Mucosa of stomach (tissue), 1 donor: Measurements from ENCODE around the gene SERTM2.
"Not testable (repeated sequence)": the region's sequence is repeated elsewhere in the genome, so short reads cannot be mapped to it uniquely, and the experiment has no call there.

Source experiments
- H3K27me3 ChIP-seq: one replicate; pipeline ENCODE4 v1.7.0; 2013; ENCODE audit warnings: mild to moderate bottlenecking, low read length; ENCODE audit not compliant: control insufficient read depth, insufficient read depth
- H3K36me3 ChIP-seq: one replicate; pipeline ENCODE4 v1.7.0; 2013; ENCODE audit warnings: low read length; ENCODE audit not compliant: control insufficient read depth, insufficient read depth
- H3K4me1 ChIP-seq: one replicate; pipeline ENCODE4 v1.7.0; 2013; ENCODE audit warnings: mild to moderate bottlenecking, low read length; ENCODE audit not compliant: control insufficient read depth, insufficient read depth
- H3K4me3 ChIP-seq: one replicate; pipeline ENCODE4 v1.7.0; 2013; ENCODE audit warnings: low read length
- H3K9ac ChIP-seq: one replicate; pipeline ENCODE4 v1.7.0; 2013; ENCODE audit warnings: mild to moderate bottlenecking, low read length, moderate library complexity
- H3K9me3 ChIP-seq: one replicate; pipeline ENCODE4 v1.7.0; 2013; ENCODE audit warnings: mild to moderate bottlenecking, low read length, moderate library complexity; ENCODE audit not compliant: control insufficient read depth
- donor health status: Pancreatic carcinoma.

The SERTM2 gene

GRCh38 chrX:111505783-111506182, 5.7 kb upstream of the SERTM2 start:
- Histone ChIP-seq H3K4me3 (no peak overlapping the region), H3K4me1 (no peaks in the 10 kb centered on the region), H3K36me3 (no peaks in the 10 kb centered on the region), H3K9ac (no peak overlapping the region), H3K27me3 (no peaks in the 10 kb centered on the region), H3K9me3 (no peaks in the 10 kb centered on the region)

GRCh38 chrX:111506826-111507225, 4.6 kb upstream of the SERTM2 start:
- Histone ChIP-seq H3K9me3 (no peaks in the 10 kb centered on the region), H3K36me3 (no peaks in the 10 kb centered on the region), H3K4me1 (no peaks in the 10 kb centered on the region), H3K27me3 (no peaks in the 10 kb centered on the region), H3K9ac (no peak overlapping the region), H3K4me3 (no peak overlapping the region)

- Histone ChIP-seq H3K9ac (no peak overlapping the region), H3K9me3 (no peaks in the 10 kb centered on the region), H3K4me3 (no peak overlapping the region), H3K27me3 (no peaks in the 10 kb centered on the region), H3K36me3 (no peaks in the 10 kb centered on the region), H3K4me1 (no peaks in the 10 kb centered on the region)
These were observed 3.5 kb upstream of the SERTM2 start for GRCh38 chrX:111507933-111508332.

GRCh38 chrX:111515298-111515697, 3.9 kb downstream of the SERTM2 start:
- Histone ChIP-seq H3K4me3 (no peak overlapping the region), H3K27me3 (no peaks in the 10 kb centered on the region), H3K9ac (no peak overlapping the region), H3K9me3 (no peaks in the 10 kb centered on the region), H3K36me3 (no peaks in the 10 kb centered on the region), H3K4me1 (no peaks in the 10 kb centered on the region)

- Histone ChIP-seq H3K4me3 (no peak overlapping the region), H3K9me3 (no peaks in the 10 kb centered on the region), H3K36me3 (no peaks in the 10 kb centered on the region), H3K4me1 (no peaks in the 10 kb centered on the region), H3K9ac (no peak overlapping the region), H3K27me3 (no peaks in the 10 kb centered on the region)
These were observed 7.2 kb downstream of the SERTM2 start for GRCh38 chrX:111518667-111519066.

- no peak overlapping the region for H3K4me3 ChIP-seq
- no peaks in the 10 kb centered on the region for H3K27me3 ChIP-seq
- H3K9ac ChIP-seq: no peak overlapping the region
- no peaks in the 10 kb centered on the region for H3K4me1 ChIP-seq
- no peaks in the 10 kb centered on the region for H3K9me3 ChIP-seq
- H3K36me3 ChIP-seq: no peaks in the 10 kb centered on the region
These were observed 7.8 kb downstream of the SERTM2 start for GRCh38 chrX:111519215-111519614.

GRCh38 chrX:111520506-111520905, 9.1 kb downstream of the SERTM2 start:
- Histone ChIP-seq H3K4me1 (no peaks in the 10 kb centered on the region), H3K36me3 (no peaks in the 10 kb centered on the region), H3K9me3 (no peaks in the 10 kb centered on the region), H3K4me3 (no peak overlapping the region), H3K27me3 (no peaks in the 10 kb centered on the region), H3K9ac (no peak overlapping the region)

- Histone ChIP-seq H3K9me3 (no peaks in the 10 kb centered on the region), H3K9ac (no peak overlapping the region), H3K36me3 (no peaks in the 10 kb centered on the region)
These were observed 9.7 kb downstream of the SERTM2 start for GRCh38 chrX:111521169-111521568.

GRCh38 chrX:111543212-111543741, 31.8 kb downstream of the SERTM2 start:
- Histone ChIP-seq H3K36me3 (no peaks in the 10 kb centered on the region), H3K4me3 (no peak overlapping the region), H3K27me3 (no peaks in the 10 kb centered on the region), H3K9ac (no peak overlapping the region), H3K4me1 (no peaks in the 10 kb centered on the region), H3K9me3 (no peaks in the 10 kb centered on the region)

More at GRCh38 chrX:111521169-111521568, 9.7 kb downstream of the SERTM2 start:
- Histone ChIP-seq H3K4me3 (no peak overlapping the region), H3K27me3 (no peaks in the 10 kb centered on the region), H3K4me1 (no peaks in the 10 kb centered on the region)

GRCh38 chrX:111549235-111549634, 37.8 kb downstream of the SERTM2 start:
- H3K9ac ChIP-seq, H3K4me3 ChIP-seq, H3K36me3 ChIP-seq, H3K27me3 ChIP-seq, H3K4me1 ChIP-seq, H3K9me3 ChIP-seq: not testable (repeated sequence)

- H3K27me3 ChIP-seq: no peaks in the 10 kb centered on the region
- H3K9me3 ChIP-seq: no peaks in the 10 kb centered on the region
- H3K36me3 ChIP-seq: no peaks in the 10 kb centered on the region
- H3K4me3 ChIP-seq: no peak overlapping the region
- no peak overlapping the region for H3K9ac ChIP-seq
- H3K4me1 ChIP-seq: no peaks in the 10 kb centered on the region
These were observed 44.0 kb downstream of the SERTM2 start for GRCh38 chrX:111555406-111555958.

GRCh38 chrX:111560801-111561200, 49.4 kb downstream of the SERTM2 start:
- Histone ChIP-seq H3K9ac (no peak overlapping the region), H3K4me3 (no peak overlapping the region), H3K36me3 (no peaks in the 10 kb centered on the region)

GRCh38 chrX:111561851-111562250, 50.4 kb downstream of the SERTM2 start:
- Histone ChIP-seq H3K4me1 (no peaks in the 10 kb centered on the region), H3K9ac (no peak overlapping the region), H3K9me3 (no peaks in the 10 kb centered on the region), H3K4me3 (no peak overlapping the region), H3K27me3 (no peaks in the 10 kb centered on the region), H3K36me3 (no peaks in the 10 kb centered on the region)

More at GRCh38 chrX:111560801-111561200, 49.4 kb downstream of the SERTM2 start:
- no peaks in the 10 kb centered on the region for H3K27me3 ChIP-seq
- no peaks in the 10 kb centered on the region for H3K4me1 ChIP-seq
- H3K9me3 ChIP-seq: no peaks in the 10 kb centered on the region
